Esophagus muscularis mucosa (tissue), 4 donors: Measurements from ENCODE around the gene SPIRE2.

Source experiments
- EP300 ChIP-seq: sonication (generic); formaldehyde crosslinking; IDR thresholded peaks from one replicate; pipeline ENCODE4 v1.6.1; 2017; ENCODE audit warnings: antibody characterized with exemption
- POLR2A ChIP-seq: fragments of 450-650 bp; IDR thresholded peaks from one replicate; pipeline ENCODE4 v1.6.1; 2017; ENCODE audit warnings: antibody characterized with exemption, moderate library complexity, mild to moderate bottlenecking, low read depth
- POLR2AphosphoS5 ChIP-seq, 2 donors: sonication (generic); formaldehyde crosslinking; IDR thresholded peaks; one replicate each; pipeline ENCODE4 v1.6.1; 2017; ENCODE audit warnings: antibody characterized with exemption in 2 of 2
- TF ChIP-seq, protein P1 (sequence below), 3 experiments: fragments of 200-600 bp in 2 of 3; fragments of 450-650 bp in 1 of 3; sonication (generic) in 2 of 3; IDR thresholded peaks; one replicate each; pipeline ENCODE4 v1.5.1; 2017 to 2019; ENCODE audit warnings: antibody characterized with exemption in 3 of 3, mild to moderate bottlenecking in 2 of 3, moderate library complexity in 1 of 3

DNA sequence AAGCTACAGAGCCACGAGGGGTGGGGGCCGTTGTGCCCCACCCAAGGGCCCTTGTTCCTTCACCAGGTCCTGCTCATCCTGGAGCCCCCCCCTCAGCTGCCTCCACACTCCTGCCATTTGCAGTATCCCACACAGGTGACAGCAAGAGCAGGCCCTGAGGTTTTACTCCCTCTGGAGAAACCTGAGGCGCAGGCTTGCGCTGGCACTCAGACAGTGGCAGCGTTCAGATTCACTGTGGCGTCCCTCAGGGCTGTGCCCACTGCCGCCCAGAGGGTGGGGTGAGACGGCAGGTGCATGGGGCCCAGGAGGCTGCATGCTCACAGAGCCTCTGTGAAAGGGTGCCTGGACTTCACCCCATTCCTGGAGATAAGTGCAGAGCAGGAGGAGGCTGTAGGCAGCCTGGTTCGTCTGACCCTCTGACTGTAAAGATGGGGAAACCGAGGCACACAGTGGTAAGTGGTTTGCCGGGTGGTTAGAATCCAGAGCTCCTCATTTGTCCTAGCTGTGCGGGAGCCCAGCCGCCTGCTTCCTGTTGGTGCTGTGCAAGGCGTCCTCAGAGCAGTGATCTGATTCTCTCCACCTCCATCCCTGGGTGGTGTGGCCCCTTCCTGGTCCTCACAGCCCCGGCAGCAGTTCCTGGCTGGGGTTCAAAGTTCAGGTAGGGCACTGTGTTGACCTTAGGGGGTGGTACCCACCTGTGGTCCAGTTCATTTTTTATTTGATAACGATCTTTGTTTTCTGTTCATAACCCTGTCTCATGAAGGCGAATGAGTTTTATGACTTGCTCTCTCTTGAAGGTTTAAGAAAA lies 1.6 kb downstream of the SPIRE2 start:
- no peak for TF ChIP-seq EP300
- TF ChIP-seq POLR2A = no peak
- TF ChIP-seq, protein P1, sequence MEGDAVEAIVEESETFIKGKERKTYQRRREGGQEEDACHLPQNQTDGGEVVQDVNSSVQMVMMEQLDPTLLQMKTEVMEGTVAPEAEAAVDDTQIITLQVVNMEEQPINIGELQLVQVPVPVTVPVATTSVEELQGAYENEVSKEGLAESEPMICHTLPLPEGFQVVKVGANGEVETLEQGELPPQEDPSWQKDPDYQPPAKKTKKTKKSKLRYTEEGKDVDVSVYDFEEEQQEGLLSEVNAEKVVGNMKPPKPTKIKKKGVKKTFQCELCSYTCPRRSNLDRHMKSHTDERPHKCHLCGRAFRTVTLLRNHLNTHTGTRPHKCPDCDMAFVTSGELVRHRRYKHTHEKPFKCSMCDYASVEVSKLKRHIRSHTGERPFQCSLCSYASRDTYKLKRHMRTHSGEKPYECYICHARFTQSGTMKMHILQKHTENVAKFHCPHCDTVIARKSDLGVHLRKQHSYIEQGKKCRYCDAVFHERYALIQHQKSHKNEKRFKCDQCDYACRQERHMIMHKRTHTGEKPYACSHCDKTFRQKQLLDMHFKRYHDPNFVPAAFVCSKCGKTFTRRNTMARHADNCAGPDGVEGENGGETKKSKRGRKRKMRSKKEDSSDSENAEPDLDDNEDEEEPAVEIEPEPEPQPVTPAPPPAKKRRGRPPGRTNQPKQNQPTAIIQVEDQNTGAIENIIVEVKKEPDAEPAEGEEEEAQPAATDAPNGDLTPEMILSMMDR (IDR thresholded peaks at IDR 0.05) = no peak
- TF ChIP-seq POLR2AphosphoS5 (IDR thresholded peaks at IDR 0.05) = no peak
